Loucy (cell line): Measurements from ENCODE around the gene DCPS.

Experiments used
- EZH2phosphoT487 ChIP-seq: fragments of 200-600 bp; IDR thresholded peaks from 2 replicates; pipeline ENCODE4 v1.6.1; 2018; ENCODE audit warnings: antibody characterized with exemption, mild to moderate bottlenecking, moderate library complexity, borderline replicate concordance
- TF ChIP-seq, protein P1 (sequence below): fragments of 200-600 bp; sonication (generic); conservative IDR thresholded peaks from 2 replicates; pipeline ENCODE4 v1.5.1; 2014; ENCODE audit warnings: mild to moderate bottlenecking, antibody characterized with exemption, low read length

DNA sequence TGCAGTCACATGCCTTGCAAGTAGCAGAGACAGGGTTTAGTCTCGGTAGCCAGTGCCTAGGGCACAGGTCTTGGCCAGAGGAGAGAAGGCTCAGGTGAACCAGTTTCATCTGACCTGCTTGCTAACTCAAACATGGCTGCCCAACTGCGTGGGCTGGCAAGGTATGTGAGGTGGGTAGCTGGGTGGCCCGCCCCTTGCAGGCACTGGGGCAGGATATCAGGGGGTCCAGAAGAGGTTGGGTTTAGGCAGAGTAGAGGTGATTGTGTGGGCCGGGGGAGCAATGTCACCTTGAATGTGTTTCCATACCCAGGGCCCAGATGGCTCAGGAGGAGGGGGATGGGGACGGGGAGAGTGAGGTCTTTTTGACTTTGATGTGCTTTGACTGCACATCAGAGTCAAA is 89.3 kb downstream of the DCPS start:
- TF ChIP-seq, protein P1, sequence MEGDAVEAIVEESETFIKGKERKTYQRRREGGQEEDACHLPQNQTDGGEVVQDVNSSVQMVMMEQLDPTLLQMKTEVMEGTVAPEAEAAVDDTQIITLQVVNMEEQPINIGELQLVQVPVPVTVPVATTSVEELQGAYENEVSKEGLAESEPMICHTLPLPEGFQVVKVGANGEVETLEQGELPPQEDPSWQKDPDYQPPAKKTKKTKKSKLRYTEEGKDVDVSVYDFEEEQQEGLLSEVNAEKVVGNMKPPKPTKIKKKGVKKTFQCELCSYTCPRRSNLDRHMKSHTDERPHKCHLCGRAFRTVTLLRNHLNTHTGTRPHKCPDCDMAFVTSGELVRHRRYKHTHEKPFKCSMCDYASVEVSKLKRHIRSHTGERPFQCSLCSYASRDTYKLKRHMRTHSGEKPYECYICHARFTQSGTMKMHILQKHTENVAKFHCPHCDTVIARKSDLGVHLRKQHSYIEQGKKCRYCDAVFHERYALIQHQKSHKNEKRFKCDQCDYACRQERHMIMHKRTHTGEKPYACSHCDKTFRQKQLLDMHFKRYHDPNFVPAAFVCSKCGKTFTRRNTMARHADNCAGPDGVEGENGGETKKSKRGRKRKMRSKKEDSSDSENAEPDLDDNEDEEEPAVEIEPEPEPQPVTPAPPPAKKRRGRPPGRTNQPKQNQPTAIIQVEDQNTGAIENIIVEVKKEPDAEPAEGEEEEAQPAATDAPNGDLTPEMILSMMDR: no peak
- no peak for TF ChIP-seq EZH2phosphoT487
